Measurements from ENCODE around the gene UTP25.
"Not testable (repeated sequence)": the region's sequence is repeated elsewhere in the genome, so short reads cannot be mapped to it uniquely, and the experiment has no call there.

The UTP25 gene

GRCh38 chr1:209871006-209871405, 43.2 kb downstream of the UTP25 start:
- no peak for DNase-seq (ENCODE audit: low spot score)

- no peak for DNase-seq (ENCODE audit: low spot score)
These were observed 43.7 kb downstream of the UTP25 start for GRCh38 chr1:209871430-209871829.

DNA sequence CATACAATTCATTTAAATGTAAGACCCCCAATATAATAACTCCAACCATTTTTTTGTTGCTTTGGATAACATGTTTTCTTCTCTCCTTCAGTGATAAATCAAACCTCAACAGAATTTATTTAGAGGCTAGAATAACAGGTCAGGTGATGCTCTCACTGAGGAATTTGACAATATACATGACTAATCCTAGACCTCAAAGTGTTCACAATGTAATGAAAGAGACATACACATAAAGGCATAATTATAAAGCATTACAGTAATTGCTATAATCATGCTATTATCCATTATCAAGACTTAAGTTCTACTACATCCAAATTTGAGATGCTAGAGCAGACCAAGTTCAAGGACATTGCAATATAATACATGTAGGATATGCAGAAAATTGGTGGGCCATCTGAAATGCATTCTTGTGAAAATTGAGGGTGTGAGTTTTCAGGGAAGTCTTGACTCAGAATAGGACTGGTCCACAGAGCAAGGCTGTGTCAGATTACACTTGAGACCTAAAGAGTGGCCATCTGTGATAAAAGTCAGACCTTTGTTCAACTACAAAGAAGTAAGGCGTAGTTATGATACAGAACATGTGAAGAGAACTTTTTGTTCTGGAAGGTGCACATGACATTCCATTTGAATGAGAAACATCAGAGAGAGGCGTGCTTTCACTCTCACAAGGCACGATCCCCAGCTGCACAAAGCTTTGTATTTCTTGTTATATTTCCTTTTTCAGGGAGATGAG, 45.5 kb downstream of the UTP25 start:
- DNase-seq (ENCODE audit: low spot score): no peak

DNA sequence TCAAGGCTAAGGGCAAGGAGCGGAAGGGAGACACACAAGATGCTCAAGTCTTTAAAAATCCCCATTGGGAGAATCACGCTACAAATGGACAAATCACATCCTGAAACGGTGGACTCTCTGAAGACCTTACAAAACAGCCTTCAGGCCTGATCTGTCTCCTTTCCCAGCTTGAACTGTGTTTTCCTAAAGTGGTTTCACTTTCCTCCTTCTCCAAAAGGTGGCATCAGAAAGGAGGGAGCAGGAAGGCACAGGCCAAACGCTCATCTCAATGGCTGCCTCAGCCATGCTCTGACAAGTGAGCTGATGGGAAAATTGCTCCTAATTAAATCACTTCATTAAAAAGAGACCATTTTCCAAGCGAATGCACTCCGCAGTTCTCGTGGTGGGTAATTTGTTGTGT, 47.7 kb downstream of the UTP25 start:
- DNase-seq (ENCODE audit: low spot score): peak; percentile 85

DNA sequence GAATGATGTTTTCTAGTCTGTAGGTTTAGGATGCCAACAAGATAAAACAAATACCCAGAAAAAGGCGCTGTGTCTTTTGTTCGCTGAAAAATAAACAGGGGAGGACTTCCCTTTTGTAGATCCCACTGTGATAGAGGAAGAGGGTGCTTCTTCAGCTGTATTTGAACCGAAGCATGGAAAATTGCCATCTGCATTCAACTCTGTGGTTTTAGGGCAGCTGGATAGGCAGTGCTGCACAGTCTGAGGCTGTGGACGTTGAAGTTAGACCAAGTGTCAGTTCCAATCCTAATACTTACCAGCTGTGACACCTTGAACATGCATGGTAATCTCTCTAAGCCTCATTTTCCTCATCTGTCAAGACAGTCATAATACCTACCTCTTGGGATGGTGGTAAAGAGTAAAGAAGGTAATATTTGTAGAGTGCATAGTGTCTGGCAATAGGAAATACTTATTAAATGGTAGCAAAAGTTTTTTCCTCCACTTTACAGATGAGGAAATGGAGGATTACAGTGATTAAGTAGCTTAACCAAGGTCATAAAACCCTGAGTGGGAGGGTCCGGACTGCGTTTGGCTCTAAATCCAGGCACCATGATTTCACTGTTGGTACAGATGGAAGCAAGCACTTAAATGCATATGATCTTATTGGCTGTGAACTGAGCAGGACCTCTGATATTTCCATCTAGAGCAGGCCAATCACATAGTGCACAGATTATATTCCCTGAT, 48.5 kb downstream of the UTP25 start:
- DNase-seq (ENCODE audit: low spot score): no peak

- DNase-seq (ENCODE audit: low spot score): no peak
These were observed 49.5 kb downstream of the UTP25 start for GRCh38 chr1:209877087-209877764.

DNA sequence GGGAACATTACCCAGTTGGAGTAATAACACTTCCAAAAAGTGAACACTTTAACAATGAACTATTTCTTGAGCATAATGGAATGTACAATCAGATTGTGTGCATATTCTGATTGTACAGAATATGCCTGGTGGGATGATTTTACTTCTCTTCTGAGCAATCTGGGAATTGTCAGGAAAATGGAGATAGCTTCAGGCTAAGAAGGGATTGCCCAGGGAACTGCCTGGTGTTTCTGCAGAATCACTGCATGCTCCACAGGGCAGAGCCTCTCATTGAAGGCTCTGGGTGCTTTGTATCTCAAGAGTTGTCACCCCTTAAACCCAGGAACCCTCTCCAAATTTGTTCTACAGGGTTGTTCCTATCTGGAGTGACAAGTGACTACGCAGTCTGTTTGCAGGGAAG, 51.2 kb downstream of the UTP25 start:
- no peak for DNase-seq (ENCODE audit: low spot score)

DNA sequence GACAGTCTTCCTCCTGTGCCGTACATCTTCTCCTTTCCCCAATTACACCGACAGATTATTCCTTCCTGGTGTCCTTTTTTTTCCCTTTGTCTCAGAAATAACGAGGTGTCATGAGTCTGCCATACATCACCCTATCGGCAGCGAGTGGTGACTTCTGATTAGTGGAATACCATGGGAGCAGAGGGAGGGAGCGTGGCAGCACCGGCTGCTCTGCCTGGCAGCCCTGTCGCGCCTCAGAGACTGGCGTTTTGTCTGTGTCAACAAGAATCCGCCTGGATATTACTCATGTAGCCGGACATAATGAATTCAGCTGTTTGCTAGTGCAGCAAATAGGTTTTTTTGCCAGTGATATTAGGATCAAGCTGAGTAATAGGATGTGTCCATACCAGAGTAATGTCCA, 51.8 kb downstream of the UTP25 start:
- DNase-seq (ENCODE audit: low spot score): peak; percentile 47

DNA sequence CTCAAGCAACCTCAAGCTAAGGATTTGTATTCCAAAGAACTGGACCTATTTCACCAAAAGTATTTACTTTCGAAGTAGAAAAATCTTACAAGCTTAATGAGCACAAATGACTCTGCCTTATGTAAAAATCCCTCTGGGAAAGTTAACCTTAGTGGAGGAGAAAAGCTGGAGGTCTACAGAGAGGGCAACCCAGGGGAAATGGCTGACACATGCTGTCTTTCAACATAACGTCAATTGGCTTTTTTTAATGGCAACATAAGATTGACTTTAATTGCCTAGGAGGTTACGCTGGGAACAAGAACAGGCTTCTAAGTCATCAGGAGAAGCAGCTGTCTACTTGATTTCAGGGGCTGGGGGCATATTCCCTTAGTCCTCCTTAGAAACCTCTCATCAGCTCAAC, 52.3 kb downstream of the UTP25 start:
- DNase-seq (ENCODE audit: low spot score): no peak

- DNase-seq (ENCODE audit: low spot score): no peak
These were observed 53.8 kb downstream of the UTP25 start for GRCh38 chr1:209881619-209882018.

- no peak for DNase-seq (ENCODE audit: low spot score)
These were observed 54.5 kb downstream of the UTP25 start for GRCh38 chr1:209882286-209882685.

- no peak for DNase-seq (ENCODE audit: low spot score)
These were observed 55.2 kb downstream of the UTP25 start for GRCh38 chr1:209882942-209883340.

DNA sequence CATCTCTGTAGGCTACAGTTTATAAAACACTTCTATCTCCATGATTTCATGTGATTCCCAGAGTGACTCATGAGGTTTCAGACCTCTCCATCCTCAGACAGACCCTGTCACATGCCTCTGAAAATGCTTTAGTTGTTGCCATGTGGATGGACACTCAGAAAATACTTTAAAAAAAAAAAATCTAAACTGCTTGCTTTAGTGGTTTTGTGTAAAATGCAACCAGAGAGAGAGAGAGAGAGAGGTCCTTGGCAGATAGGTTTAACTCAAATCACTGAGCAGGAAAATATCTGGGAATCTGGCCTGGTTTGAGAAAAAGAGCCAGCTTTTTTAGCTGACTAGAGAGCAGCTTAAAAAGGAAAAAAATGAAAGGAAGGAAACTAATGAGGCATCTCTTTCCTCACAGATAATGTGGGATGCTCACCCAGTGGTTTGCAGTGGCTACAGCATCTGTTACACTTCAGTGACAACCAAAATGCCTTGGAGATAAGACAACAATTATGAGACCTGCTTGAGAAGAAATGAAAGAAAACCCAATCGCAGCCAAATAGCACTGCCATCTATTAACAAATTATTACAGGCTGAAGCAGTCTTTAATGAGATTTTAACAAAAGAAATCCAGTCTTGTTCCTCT, 55.7 kb downstream of the UTP25 start:
- DNase-seq (ENCODE audit: low spot score): no peak

DNA sequence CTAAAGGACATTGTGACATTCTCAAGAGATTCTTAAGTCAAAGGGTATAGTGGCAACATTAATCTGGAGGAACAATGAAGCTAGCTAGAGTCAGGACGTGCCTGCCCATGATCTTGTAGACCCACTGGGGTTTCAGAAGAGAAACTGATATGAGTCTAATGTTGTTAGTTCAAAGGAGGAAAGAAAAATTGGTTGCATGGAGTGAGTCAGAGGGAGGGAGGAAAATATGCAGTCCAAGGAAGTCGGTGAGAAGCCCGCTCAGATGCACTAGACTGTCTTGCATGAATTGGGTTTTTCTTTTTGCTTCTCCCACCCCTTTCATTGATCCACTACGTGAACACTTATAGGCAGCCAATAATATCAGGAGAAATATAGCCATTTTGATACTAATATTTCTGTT, 56.5 kb downstream of the UTP25 start:
- no peak for DNase-seq (ENCODE audit: low spot score)

GRCh38 chr1:209884665-209885117, 56.9 kb downstream of the UTP25 start:
- no peak for DNase-seq (ENCODE audit: low spot score)

DNA sequence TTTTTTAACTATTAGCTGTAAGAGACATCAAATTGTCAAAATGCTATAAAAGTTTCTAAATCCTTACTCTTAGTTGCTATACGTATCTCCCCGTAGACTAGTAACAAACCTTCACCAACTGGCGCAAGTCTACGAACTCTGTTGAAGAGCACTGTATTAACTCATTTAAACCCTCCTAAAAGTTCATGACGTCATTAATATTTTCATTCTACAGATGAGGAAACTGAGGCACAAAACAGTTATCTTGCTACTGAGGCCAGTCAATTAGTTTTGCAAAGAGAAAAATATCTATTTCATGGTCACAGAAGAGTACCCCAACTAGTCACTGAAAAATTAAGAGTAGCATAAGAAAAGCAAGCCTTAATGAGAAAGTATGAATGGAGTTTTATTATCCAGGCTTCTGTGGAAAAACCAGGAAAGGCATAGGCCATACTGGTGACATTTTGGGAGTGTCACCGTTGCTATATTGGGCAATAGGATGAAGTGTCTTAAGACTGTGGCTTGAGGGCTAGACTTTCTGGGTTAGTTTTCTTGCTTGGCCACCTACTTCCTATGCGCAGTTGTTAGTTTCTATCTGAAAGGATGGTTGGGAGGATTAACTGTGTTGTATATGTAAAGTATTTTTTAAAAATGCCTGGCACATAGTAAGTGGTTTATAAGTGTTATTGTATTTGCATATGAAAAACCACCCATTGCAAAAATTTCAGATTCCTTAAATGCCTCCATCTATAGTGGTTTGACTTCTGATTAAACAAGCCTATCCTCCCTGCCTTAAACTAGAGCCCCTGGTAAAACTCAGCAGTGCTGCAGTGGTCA, 57.8 kb downstream of the UTP25 start:
- DNase-seq (ENCODE audit: low spot score): no peak

DNA sequence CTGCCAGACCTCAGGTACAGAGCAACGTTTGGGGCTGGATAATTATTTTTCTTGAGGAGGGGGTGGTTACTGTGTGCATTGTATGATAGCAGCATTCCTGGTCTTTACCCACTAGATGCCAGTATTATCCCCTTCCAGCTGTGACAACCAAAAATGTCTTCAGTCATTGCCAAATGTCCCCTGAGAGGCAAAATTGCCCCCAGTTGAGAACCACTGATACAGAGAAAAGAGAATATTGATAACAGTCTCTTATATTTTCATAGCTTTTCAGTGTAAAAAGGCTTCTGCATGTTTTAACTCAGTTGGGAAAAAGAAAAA, 58.4 kb downstream of the UTP25 start:
- DNase-seq (ENCODE audit: low spot score): no peak

DNA sequence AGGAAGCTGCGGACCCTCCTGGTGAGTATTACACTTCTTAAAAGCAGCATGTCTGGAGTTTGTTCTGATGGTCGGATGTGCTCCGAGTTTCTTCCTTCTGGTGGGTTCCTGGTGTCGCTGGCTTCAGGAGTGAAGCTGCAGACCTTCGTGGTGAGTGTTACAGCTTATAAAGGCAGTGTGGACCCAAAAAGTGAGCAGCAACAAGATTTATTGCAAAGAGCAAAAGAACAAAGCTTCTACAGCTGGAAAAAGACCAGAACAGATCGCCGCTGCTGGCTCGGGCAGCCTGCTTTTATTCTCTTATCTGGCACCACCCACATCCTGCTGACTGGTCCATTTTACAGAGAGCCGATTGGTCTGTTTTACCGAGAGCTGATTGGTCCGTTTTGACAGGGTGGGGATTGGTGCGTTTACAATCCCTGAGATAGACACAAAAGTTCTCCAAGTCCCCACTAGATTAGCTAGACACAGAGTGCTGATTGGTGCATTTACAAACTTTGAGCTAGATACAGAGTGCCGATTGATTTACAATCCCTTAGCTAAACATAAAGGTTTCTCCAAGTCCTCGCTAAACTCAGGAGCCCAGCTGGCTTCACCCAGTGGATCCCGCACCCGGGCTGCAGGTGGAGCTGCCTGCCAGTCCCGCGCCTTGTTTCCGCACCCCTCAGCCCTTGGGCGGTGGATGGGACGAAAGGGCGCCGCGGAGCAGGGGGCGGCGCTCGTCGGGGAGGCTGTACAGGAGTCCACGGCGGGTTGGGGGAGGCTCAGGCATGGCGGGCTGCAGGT, 60.7 kb downstream of the UTP25 start:
- DNase-seq (ENCODE audit: low spot score): not testable (repeated sequence)

DNA sequence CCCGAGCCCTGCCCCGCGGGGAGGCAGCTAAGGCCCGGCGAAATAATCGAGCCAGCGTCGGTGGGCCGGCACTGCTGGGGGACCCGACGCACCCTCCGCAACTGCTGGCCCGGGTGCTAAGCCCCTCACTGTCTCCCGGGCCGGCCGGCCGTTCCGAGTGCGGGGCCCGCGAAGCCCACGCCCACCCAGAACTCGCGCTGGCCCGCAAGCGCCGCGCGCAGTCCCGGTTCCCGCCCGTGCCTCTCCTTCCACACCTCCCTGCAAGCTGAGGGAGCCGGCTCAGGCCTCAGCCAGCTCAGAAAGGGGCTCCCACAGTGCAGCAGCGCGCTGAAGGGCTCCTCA, 61.3 kb downstream of the UTP25 start:
- DNase-seq (ENCODE audit: low spot score): no peak

DNA sequence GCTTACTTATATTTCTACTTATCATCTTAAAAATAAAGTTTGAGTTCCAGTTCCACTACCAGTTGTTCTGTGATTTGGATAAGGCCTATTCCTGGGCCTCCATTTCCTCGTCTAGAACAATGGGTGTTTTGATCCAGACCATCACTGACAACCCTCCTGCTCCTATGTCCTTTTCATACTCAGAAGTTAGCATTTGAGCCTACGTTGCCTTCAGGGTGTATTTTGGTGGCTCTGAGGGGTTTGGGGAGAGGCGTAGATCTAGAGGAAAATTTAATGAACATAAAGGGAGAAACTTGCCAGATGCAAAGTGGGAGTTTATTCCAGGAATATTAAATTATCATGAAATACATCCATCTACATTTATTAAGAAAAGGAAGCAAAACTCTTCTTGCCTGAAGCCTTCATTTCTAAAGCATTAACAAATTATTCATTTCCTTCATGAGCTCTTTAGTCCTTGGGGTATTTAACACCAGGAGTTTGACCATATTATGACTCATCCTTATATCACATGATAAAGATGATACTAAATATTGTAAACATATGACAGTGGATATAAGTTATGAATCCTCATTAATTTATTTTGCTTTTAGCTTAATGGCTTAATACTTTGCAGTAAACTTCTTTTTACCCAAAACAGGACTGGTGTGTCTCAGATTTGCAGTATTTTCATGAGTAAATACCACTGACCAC, 63.0 kb downstream of the UTP25 start:
- no peak for DNase-seq (ENCODE audit: low spot score)

All from SK-N-DZ (cell line).